Calu3 (cell line): Measurements from ENCODE around the gene EYA4. TPM values are rescaled to one million over a fixed set of nuclear protein-coding genes. Genes with fewer than 3 reads are reported as not detected.

ENCODE experiments used
- BruUV-seq: library from RNA; stranded (reverse); fragments of 400-500 nt; replicated peaks from 2 replicates; lab custom pipeline; 2021; lab: Mats Ljungman, UMichigan
- CTCF ChIA-PET: fragments of 300-600 bp; sonication (Branson Sonifier 250); formaldehyde crosslinking; loops from one replicate; lab custom pipeline; 2022; ENCODE audit warnings: antibody characterized with exemption; lab: Charles Lee
- DNase-seq: peaks from one replicate; pipeline ENCODE4 v3.0.0; 2022
- H3K27ac Mint-ChIP-seq: one replicate; pipeline ENCODE4 v1.8.0; 2022; ENCODE audit warnings: mixed read lengths; ENCODE audit not compliant: unreplicated experiment
- H3K27me3 Mint-ChIP-seq: one replicate; pipeline ENCODE4 v1.8.0; 2022; ENCODE audit warnings: mixed read lengths; ENCODE audit not compliant: unreplicated experiment
- H3K36me3 Mint-ChIP-seq: one replicate; pipeline ENCODE4 v1.8.0; 2022; ENCODE audit warnings: mild to moderate bottlenecking, moderate library complexity, mixed read lengths; ENCODE audit not compliant: insufficient read depth, unreplicated experiment
- H3K4me1 Mint-ChIP-seq: one replicate; pipeline ENCODE4 v1.8.0; 2022; ENCODE audit warnings: mild to moderate bottlenecking, low read depth, mixed read lengths; ENCODE audit not compliant: unreplicated experiment
- H3K4me3 Mint-ChIP-seq: one replicate; pipeline ENCODE4 v1.8.0; 2022; ENCODE audit warnings: mild to moderate bottlenecking, low read depth, moderate library complexity, mixed read lengths; ENCODE audit not compliant: unreplicated experiment
- H3K9me3 Mint-ChIP-seq: one replicate; pipeline ENCODE4 v1.8.0; 2022; ENCODE audit warnings: low read depth, mixed read lengths; ENCODE audit not compliant: unreplicated experiment
- intact Hi-C: fragments of 100-400 bp; cut with micrococcal nuclease; formaldehyde crosslinking; loops from one replicate; pipeline ENCODE4 v1.10.0; 2022; ENCODE audit not compliant: unreplicated experiment
- total RNA-seq: library from RNA; stranded (reverse); gene quantifications from 2 replicates; pipeline ENCODE4 v1.2.3, GENCODE V29; 2022
- TF ChIP-seq, protein P1 (sequence below): fragments of 200-600 bp; IDR thresholded peaks from one replicate; pipeline ENCODE4 v1.8.0; 2022; ENCODE audit warnings: antibody characterized with exemption; ENCODE audit not compliant: unreplicated experiment

EYA4 gene
- total RNA-seq, 1 experiment from 2014 or later: 55.1 TPM

GRCh38 chr6:133542056-133542821, 301.1 kb downstream of the EYA4 start:
- no peak for DNase-seq
- H3K9me3 Mint-ChIP-seq: no peaks in the 10 kb centered on the region
- CTCF ChIA-PET: no interaction called here
- peak overlapping the region; percentile 74 for H3K27ac Mint-ChIP-seq
- intact Hi-C loops: no loop called here
- H3K4me1 Mint-ChIP-seq: peaks cover 25% of the 10 kb centered on the region
- BruUV-seq: no TSS peak
- no peaks in the 10 kb centered on the region for H3K36me3 Mint-ChIP-seq
- TF ChIP-seq, protein P1, sequence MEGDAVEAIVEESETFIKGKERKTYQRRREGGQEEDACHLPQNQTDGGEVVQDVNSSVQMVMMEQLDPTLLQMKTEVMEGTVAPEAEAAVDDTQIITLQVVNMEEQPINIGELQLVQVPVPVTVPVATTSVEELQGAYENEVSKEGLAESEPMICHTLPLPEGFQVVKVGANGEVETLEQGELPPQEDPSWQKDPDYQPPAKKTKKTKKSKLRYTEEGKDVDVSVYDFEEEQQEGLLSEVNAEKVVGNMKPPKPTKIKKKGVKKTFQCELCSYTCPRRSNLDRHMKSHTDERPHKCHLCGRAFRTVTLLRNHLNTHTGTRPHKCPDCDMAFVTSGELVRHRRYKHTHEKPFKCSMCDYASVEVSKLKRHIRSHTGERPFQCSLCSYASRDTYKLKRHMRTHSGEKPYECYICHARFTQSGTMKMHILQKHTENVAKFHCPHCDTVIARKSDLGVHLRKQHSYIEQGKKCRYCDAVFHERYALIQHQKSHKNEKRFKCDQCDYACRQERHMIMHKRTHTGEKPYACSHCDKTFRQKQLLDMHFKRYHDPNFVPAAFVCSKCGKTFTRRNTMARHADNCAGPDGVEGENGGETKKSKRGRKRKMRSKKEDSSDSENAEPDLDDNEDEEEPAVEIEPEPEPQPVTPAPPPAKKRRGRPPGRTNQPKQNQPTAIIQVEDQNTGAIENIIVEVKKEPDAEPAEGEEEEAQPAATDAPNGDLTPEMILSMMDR: no peak
- no peaks in the 10 kb centered on the region for H3K27me3 Mint-ChIP-seq
- H3K4me3 Mint-ChIP-seq: no peak overlapping the region

GRCh38 chr6:133544419-133544818, 303.3 kb downstream of the EYA4 start:
- no peaks in the 10 kb centered on the region for H3K27me3 Mint-ChIP-seq
- no TSS peak for BruUV-seq
- intact Hi-C loops: no loop called here
- H3K27ac Mint-ChIP-seq: no peak overlapping the region
- H3K4me1 Mint-ChIP-seq: peaks cover 47% of the 10 kb centered on the region
- TF ChIP-seq, protein P1: no peak
- peaks cover 7% of the 10 kb centered on the region for H3K9me3 Mint-ChIP-seq
- CTCF ChIA-PET: interaction anchor here (0.6 to 1.0 kb wide), 3 partner anchors 24 to 735 kb away, joined by 3 read pairs; no protein-coding TSS in a partner anchor
- no peaks in the 10 kb centered on the region for H3K36me3 Mint-ChIP-seq
- no peak for DNase-seq
- H3K4me3 Mint-ChIP-seq: no peak overlapping the region

DNA sequence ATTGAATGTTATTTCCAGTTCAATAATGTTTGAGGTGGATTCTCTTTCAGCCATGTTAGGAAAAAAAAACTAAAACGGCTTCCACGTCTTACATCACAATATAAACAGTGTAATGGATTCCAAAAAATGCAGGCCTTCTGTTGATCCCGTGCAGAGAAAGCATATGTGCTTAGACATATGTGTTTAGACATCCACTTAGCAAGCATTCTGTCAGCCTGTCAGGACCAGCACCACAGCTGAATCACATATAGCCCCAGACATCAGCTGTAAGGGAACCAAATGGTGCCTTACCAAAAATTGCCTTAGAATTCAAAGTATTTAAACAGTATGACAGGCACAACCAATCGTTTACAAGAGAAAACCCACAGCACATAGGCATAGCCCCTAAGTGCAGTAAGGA, 304.9 kb downstream of the EYA4 start:
- Mint-ChIP-seq H3K4me1 (peaks cover 54% of the 10 kb centered on the region), H3K9me3 (peaks cover 11% of the 10 kb centered on the region), H3K27me3 (no peaks in the 10 kb centered on the region), H3K4me3 (no peak overlapping the region), H3K36me3 (no peaks in the 10 kb centered on the region), H3K27ac (no peak overlapping the region)
- CTCF ChIA-PET: no interaction called here
- TF ChIP-seq, protein P1: no peak
- intact Hi-C loops: no loop called here
- no peak for DNase-seq
- BruUV-seq: no TSS peak

DNA sequence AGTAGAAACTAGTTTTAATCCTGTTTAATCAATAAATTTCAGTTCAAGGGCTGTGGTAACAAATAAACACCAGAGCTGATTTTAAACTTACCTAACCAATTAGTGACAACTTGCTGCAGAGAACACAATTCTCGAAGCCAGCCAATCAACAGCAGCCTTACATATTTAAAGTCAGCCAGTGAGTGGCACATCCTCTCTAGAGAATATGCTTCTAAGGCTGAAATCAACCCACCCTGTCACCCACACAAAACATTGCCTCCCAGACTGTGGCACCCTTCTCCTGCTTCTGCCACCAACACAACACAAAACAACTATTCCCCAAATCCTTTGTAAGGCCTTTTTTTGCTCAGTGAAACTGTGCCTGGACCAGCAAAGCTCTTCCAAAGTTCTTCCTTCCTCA, 306.0 kb downstream of the EYA4 start:
- H3K27ac Mint-ChIP-seq: no peak overlapping the region
- H3K27me3 Mint-ChIP-seq: no peaks in the 10 kb centered on the region
- intact Hi-C loops: no loop called here
- TF ChIP-seq, protein P1: no peak
- no peaks in the 10 kb centered on the region for H3K36me3 Mint-ChIP-seq
- DNase-seq: no peak
- CTCF ChIA-PET: no interaction called here
- H3K9me3 Mint-ChIP-seq: peaks cover 11% of the 10 kb centered on the region
- H3K4me3 Mint-ChIP-seq: no peak overlapping the region
- H3K4me1 Mint-ChIP-seq: peaks cover 56% of the 10 kb centered on the region
- no TSS peak for BruUV-seq
